GM21447 (cell line): Measurements from ENCODE around the gene ATP1A3.

Experiments
- ATAC-seq: cut with Tn5 transposase; IDR thresholded peaks from one replicate; pipeline ENCODE4 v1.9.1; 2021; ENCODE audit not compliant: unreplicated experiment

Gene ATP1A3

GRCh38 chr19:41988947-41989346 is 5.1 kb downstream of the ATP1A3 start:
- ATAC-seq, result no peak

GRCh38 chr19:41987141-41987860 is 6.7 kb downstream of the ATP1A3 start:
- ATAC-seq, result no peak

DNA sequence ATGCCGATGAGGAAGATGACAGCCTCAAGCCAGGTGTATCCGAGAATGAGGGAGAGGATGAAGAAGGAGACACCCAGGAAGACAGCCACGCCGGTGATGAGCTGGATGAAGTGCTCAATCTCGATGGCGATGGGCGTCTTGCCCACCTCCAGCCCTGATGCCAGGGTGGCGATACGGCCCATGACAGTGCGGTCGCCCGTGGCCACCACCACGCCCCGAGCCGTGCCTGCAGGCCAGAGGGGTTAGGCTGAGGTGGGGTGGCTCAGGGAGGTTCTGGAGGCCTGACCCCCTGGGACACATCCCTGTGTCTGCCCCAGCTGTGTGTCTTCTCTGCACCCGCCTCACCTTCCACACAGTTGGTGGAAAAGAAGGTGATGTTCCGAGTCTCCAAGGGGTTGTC is 9.1 kb downstream of the ATP1A3 start:
- no peak for ATAC-seq

GRCh38 chr19:41981724-41982123 is 12.3 kb downstream of the ATP1A3 start:
- no peak for ATAC-seq

DNA sequence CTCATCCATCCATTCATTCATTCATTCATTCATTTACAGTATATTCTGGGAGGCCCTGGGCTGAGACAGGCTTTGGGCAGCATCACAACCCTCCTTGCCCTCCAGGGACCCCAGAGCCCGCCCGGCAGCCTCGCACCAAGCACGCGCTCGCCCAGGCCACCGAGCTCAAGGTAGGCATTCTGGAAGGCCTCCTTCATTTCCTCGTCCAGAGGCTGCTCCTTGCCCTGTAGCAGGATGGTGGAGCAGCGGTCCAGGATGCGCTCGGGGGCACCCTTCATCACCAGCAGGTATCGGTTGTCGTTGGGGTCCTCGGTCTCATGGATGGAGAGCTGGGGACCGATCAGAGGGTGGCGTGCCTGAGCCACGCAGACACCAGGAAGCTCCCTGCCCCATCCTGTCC is 15.6 kb downstream of the ATP1A3 start:
- ATAC-seq, result no peak

DNA sequence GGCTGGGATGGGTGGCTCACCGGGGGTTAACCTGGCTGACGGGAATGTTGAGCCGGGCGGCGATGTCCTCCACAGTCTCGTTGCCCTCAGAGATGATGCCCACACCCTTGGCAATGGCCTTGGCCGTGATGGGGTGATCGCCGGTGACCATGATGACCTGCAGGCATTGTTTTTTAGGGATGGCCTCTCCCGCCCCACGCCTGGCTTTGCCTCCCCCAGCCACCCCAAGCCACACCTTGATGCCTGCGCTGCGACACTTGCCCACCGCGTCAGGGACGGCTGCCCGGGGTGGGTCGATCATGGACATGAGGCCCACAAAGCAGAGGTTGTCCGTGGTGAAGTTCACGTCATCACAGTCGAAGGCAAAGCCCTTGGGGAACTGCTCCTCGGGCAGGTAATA is 16.1 kb downstream of the ATP1A3 start:
- ATAC-seq, result no peak

- ATAC-seq, result no peak
Observed at GRCh38 chr19:41974652-41975051, 19.4 kb downstream of the ATP1A3 start.

DNA sequence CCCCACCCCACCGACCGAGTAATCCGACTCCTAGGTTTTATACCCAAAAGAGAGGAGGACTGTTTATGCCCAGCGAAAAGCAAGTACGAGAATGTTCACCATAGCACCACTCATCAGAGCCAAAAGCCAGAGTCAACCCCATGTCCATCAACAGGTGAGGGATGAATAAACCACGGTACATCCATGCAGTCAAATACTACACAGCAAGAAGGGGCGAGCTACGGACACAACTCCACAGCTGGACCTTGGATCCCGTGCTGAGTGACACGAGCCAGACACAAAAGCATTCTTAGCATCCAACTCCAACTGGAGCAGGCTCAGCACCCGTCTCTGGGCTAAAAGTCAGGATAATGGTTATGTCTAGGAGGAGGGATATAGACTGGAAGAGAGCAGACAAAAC is 22.7 kb downstream of the ATP1A3 start:
- ATAC-seq, result no peak

- ATAC-seq, result no peak
Observed at GRCh38 chr19:41969772-41970458, 24.1 kb downstream of the ATP1A3 start.

DNA sequence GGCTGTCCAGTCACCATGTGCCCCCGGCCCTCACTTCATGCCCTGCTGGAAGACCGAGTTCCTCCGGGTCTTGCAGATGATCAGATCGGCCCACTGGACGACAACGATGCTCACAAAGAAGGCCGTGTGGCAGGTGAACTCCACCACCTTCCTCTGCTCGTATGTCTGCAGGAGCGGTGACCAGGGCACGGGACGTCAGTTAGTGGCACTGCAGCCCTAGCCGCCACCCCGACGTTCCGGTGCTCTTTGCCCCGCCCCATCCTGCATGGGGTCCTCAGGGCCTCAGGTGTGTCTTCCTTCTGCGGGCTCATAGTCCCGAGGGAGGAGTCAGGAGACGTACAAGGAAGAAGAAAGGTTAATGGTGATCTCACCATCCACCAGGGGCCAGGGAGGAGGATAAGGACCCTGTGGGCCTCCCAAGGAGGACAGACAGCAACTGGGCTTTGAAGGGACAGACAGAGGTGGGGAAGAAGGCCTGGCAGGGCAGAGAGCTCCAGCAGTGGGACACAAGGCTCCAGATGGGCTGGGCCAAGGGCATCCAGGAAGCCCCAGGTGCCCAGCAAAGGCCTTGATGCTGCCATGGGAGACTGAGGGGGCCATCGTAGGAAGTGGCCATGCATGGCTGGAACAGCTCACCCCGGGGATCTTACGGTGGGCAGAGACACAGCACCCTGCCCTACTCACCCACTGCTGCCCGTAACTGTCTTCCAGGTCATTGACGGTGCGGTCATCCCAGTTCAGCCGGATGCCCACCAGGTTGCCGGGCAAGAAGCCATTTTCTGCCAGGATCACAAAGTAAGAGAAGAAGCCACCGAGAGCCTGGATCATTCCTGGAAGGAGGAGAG is 25.1 kb downstream of the ATP1A3 start:
- no peak for ATAC-seq

DNA sequence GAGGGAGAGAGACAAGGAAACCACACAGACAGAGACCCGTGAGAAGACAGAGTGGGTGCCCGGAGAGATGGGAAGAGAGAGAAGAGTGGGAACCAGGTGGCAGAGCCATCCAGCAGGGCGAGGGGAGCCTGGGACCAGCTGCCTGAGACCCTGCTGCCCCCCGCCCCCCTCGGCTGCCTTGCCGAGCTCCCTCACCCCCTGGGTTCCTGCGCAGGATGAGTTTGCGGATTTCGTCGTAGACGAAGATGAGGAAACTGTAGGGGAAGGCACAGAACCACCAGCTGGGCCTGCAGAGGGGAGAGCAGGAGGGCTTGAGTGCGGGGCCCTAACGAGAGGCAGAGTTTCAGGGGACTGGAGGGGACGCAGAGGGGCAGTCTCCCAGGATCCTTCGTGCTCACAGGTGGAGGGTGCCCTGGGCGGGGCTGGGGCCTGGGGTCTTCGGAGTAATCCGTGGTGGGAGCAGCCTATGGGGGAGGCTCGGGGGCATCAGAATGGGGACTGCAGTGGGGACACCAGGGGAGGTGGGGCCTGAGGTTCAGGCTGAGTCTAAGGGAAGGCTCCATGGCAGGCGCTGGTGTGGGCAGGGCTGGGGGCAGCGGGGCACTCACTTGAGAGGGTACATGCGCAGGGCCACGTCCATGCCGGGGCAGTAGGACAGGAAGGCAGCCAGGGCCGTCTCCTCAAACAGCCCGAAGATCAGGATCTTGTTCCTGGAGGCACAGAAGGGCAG is 26.8 kb downstream of the ATP1A3 start:
- ATAC-seq, result no peak

- no peak for ATAC-seq
Observed at GRCh38 chr19:41965106-41965505, 28.9 kb downstream of the ATP1A3 start.

DNA sequence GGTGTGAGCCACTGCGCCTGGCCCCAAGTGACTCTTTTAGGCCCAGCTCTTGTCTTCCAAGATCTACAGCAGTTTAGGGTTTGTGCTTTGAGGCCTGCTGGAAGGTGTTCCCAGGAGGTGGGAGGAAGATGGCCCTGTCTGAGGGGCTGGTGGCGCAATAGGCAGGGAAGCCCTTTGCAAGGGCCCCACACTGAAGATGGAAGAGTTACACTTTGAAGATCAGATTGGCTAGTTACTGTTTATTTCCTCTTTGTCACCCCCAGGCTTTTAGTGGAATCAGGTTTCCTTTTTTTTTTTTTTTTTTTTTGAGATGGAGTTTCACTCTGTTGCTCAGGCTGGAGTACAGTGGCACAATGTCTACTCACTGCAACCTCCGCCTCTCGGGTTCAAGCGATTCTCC is 33.1 kb downstream of the ATP1A3 start:
- no peak for ATAC-seq

DNA sequence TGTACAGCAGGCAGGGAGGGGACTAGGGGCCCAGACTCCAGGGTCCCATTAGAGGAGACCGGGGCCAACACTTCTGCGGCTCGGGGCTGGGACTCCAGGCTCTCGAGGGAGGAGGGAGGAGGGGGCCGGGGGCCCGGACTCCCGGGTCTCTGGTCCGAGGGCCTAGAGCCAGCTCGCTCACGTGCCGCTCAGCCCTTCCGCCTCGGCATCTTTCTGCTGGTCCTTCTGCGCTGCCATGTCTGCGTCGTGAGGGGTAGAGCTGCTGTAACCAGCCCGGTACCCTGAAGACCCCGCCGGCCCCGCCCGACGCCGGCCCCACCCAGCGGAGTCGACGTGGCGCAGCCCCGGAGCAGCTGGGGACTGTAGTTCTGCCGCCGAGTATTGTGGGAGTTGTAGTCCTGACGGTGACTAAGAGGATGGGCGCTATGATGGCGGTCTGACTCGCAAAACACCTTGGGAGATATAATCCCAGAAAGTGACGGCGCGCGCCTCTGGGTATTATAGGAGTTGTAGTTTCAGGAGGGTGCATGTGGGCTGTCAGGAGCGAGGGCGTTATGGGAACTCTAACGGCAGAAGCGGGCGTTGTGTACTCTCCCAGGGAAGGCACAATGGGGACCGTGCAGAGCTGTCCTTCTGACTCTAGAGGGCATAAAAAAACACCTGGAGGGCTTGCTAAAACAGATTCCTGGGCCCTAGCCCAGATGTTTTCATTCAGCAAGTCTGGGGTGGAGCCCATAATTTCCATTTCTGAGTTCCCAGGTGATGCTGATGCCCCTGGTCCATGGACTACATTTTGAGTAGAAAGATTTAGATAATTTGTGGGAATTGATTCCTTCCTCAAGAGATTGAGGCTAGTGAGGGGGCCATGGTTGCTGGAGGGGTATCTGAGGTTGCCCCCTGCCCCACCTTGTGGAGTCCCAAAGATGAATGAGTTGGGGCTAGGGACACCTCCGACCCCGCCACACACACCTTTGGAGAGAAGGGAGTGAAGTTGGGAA is 34.7 kb downstream of the ATP1A3 start, which contains the start of gene RABAC1:
Gene RABAC1 (minus strand): TSS at position 266 of the 998 bp plus-strand sequence. CDS start 29 bp downstream, at position 237.
- peak; percentile 78 for ATAC-seq

- peak; percentile 59 for ATAC-seq
Observed at GRCh38 chr19:41958367-41959055, 35.5 kb downstream of the ATP1A3 start.

- no peak for ATAC-seq
Observed at GRCh38 chr19:41957838-41958366, 36.1 kb downstream of the ATP1A3 start.

DNA sequence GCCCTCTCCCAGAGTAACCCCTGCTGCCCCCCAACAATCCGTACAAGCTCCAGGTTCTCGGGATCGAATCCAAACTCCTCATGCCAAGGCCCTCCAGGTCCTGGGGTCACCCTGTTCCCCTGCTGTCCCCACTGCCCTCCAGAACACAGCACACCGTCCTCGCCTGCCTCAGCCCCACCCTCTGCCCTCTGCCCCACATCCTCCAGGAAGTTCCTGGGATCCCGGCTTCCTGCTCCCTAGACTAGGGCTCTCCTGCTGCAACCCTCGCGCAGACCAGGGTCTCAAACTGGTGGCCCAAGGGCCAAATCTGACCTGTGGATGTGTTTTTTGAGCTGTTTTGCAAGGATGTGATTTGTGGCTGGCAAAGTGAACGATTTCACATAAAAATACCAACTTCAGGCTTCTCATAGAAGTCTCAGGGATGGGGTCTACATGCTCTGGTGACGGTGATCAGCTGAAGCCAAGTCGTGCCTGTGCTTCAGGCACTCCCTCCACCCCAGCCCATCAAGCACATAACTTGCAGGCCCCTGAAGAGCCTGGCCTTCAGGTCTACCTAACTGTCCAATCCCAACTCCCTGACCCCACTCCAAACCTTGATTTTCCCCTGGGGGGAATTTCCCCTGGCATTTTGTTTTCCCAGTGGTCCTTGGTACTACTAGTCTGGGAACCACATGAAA is 36.7 kb downstream of the ATP1A3 start:
- no peak for ATAC-seq

DNA sequence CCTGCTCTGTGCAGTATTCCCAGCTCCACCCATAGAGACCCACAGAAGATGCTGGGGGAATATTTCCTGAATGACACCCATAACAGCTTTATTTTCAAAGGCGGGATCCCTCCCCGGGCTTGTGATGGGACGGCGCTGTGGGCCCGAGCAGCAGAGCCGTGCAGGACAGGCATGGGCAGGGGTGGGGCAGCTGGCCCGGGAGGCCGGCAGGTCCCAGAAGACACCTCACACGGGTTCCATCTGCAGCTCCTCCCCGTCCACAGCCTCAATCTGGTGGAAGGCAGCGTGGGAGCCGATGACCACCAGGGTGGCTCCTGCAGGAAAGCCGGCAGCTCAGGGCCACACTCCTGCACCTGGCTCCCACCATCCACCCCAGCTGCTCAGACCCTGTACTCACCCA is 37.4 kb downstream of the ATP1A3 start:
- no peak for ATAC-seq
